ENCODE results near the gene RAB22A. TPM values are rescaled to one million over a fixed set of nuclear protein-coding genes. Genes with fewer than 3 reads are reported as not detected.

RAB22A gene
- total RNA-seq, 1 donor from 2014 or later, result 17.6 TPM

- no peak for FAIRE-seq
Measured at GRCh38 chr20:58277578-58278472, 31.7 kb upstream of the RAB22A start.

GRCh38 chr20:58286729-58287128, 22.8 kb upstream of the RAB22A start:
- Histone ChIP-seq H3K36me3 (ENCODE audit: control insufficient read depth, insufficient read depth, low read length) (peaks cover 4% of the 10 kb centered on the region), H3K4me3 (ENCODE audit: low read depth, low read length) (no peak overlapping the region), H3K27me3 (ENCODE audit: control insufficient read depth, insufficient read depth, low read length) (no peaks in the 10 kb centered on the region)
- TF ChIP-seq CTCF (IDR thresholded peaks at IDR 0.05; ENCODE audit: insufficient read depth, low read length, severe bottlenecking), result no peak
- DNase-seq (ENCODE audit: low read depth), result no peak
- FAIRE-seq, result no peak

More at GRCh38 chr20:58277578-58278472, 31.7 kb upstream of the RAB22A start:
- DNase-seq (ENCODE audit: low read depth), result no peak
- peaks cover 2% of the 10 kb centered on the region for H3K36me3 ChIP-seq (ENCODE audit: control insufficient read depth, insufficient read depth, low read length)
- no peak overlapping the region for H3K4me3 ChIP-seq (ENCODE audit: low read depth, low read length)
- TF ChIP-seq CTCF (IDR thresholded peaks at IDR 0.05; ENCODE audit: insufficient read depth, low read length, severe bottlenecking), result no peak
- no peaks in the 10 kb centered on the region for H3K27me3 ChIP-seq (ENCODE audit: control insufficient read depth, insufficient read depth, low read length)

GRCh38 chr20:58287638-58288037, 21.9 kb upstream of the RAB22A start:
- Histone ChIP-seq H3K36me3 (ENCODE audit: control insufficient read depth, insufficient read depth, low read length) (peaks cover 4% of the 10 kb centered on the region), H3K27me3 (ENCODE audit: control insufficient read depth, insufficient read depth, low read length) (no peaks in the 10 kb centered on the region), H3K4me3 (ENCODE audit: low read depth, low read length) (no peak overlapping the region)
- DNase-seq (ENCODE audit: low read depth) (no peak), FAIRE-seq (no peak)
- TF ChIP-seq CTCF (IDR thresholded peaks at IDR 0.05; ENCODE audit: insufficient read depth, low read length, severe bottlenecking), result no peak

- DNase-seq (ENCODE audit: low read depth) (no peak), FAIRE-seq (no peak)
- peaks cover 4% of the 10 kb centered on the region for H3K36me3 ChIP-seq (ENCODE audit: control insufficient read depth, insufficient read depth, low read length)
- no peak overlapping the region for H3K4me3 ChIP-seq (ENCODE audit: low read depth, low read length)
- TF ChIP-seq CTCF (IDR thresholded peaks at IDR 0.05; ENCODE audit: insufficient read depth, low read length, severe bottlenecking), result no peak
- H3K27me3 ChIP-seq (ENCODE audit: control insufficient read depth, insufficient read depth, low read length), result no peaks in the 10 kb centered on the region
Measured at GRCh38 chr20:58289143-58289542, 20.4 kb upstream of the RAB22A start.

- FAIRE-seq (no peak), DNase-seq (ENCODE audit: low read depth) (no peak)
- Histone ChIP-seq H3K27me3 (ENCODE audit: control insufficient read depth, insufficient read depth, low read length) (no peaks in the 10 kb centered on the region), H3K4me3 (ENCODE audit: low read depth, low read length) (no peak overlapping the region), H3K36me3 (ENCODE audit: control insufficient read depth, insufficient read depth, low read length) (no peaks in the 10 kb centered on the region)
- no peak for TF ChIP-seq CTCF (IDR thresholded peaks at IDR 0.05; ENCODE audit: insufficient read depth, low read length, severe bottlenecking)
Measured at GRCh38 chr20:58293453-58293852, 16.1 kb upstream of the RAB22A start.

Data from bronchial epithelial cell (primary cell).